IMR-90 (cell line): ENCODE results near the gene MAPRE2. TPM values are rescaled to one million over a fixed set of nuclear protein-coding genes. Genes with fewer than 3 reads are reported as not detected.

ENCODE experiments used
- ATAC-seq: fragments of 200-7000 bp; cut with Tn5 transposase; 2 replicates; pipeline ENCODE4 v1.9.1; 2020; ENCODE audit warnings: low read depth, mild to moderate bottlenecking, moderate library complexity
- BruUV-seq: library from RNA; stranded (reverse); fragments of 400-500 nt; replicated peaks from 2 replicates; lab custom pipeline; 2021; lab: Mats Ljungman, UMichigan
- CTCF ChIA-PET: fragments of 300-600 bp; formaldehyde crosslinking; extraction: SDS; loops from one replicate; lab custom pipeline; 2021; ENCODE audit warnings: antibody characterized with exemption; lab: Yijun Ruan, JAX
- POLR2A ChIA-PET: fragments of 300-600 bp; sonication (Branson Sonifier 250); formaldehyde crosslinking; loops from one replicate; lab custom pipeline; 2022; ENCODE audit warnings: antibody characterized with exemption; ENCODE audit not compliant: unreplicated experiment; lab: Charles Lee
- DNase-seq: peaks from one replicate; pipeline ENCODE4 v3.0.0; 2013
- H2AFZ ChIP-seq: replicated peaks from 2 replicates; pipeline ENCODE3; 2013; ENCODE audit warnings: low read length, mild to moderate bottlenecking; ENCODE audit not compliant: poor library complexity
- H2AK5ac ChIP-seq: 2 replicates; pipeline ENCODE4 v1.6.1; 2013; ENCODE audit warnings: low read depth, low read length, inconsistent platforms
- H2AK9ac ChIP-seq: replicated peaks from 2 replicates; pipeline ENCODE3; 2013; ENCODE audit warnings: mild to moderate bottlenecking, low read depth, low read length, moderate library complexity; ENCODE audit not compliant: poor library complexity
- H2BK120ac ChIP-seq: 2 replicates; pipeline ENCODE4 v1.6.1; 2013; ENCODE audit warnings: low read depth, low read length, inconsistent platforms
- H2BK15ac ChIP-seq: 3 replicates; pipeline ENCODE4 v1.6.1; 2013; ENCODE audit warnings: low read depth, low read length, inconsistent platforms
- H2BK20ac ChIP-seq: 2 replicates; pipeline ENCODE4 v1.6.1; 2013; ENCODE audit warnings: low read depth, mild to moderate bottlenecking, inconsistent platforms, low read length, moderate library complexity
- H2BK5ac ChIP-seq: 2 replicates; pipeline ENCODE4 v1.6.1; 2013; ENCODE audit warnings: mild to moderate bottlenecking, low read depth, low read length, inconsistent platforms; ENCODE audit not compliant: poor library complexity, severe bottlenecking
- H3K14ac ChIP-seq: replicated peaks from 2 replicates; pipeline ENCODE4 v1.6.1; 2013; ENCODE audit warnings: low read depth, low read length, inconsistent platforms
- H3K18ac ChIP-seq: 2 replicates; pipeline ENCODE4 v1.6.1; 2013; ENCODE audit warnings: low read depth, low read length, control low read depth
- H3K23ac ChIP-seq: 2 replicates; pipeline ENCODE4 v1.6.1; 2013; ENCODE audit warnings: low read depth, low read length, inconsistent platforms
- H3K27ac ChIP-seq: 2 replicates; pipeline ENCODE4 v1.5.1; 2013; ENCODE audit warnings: mild to moderate bottlenecking, control low read depth, low read length; ENCODE audit not compliant: insufficient read depth
- H3K27me3 ChIP-seq: 2 replicates; pipeline ENCODE4 v1.6.1; 2013; ENCODE audit warnings: low read length; ENCODE audit not compliant: control insufficient read depth, insufficient read depth
- H3K36me3 ChIP-seq: 2 replicates; pipeline ENCODE4 v1.6.1; 2013; ENCODE audit warnings: low read length, mixed read lengths; ENCODE audit not compliant: control insufficient read depth, insufficient read depth
- H3K4ac ChIP-seq: 2 replicates; pipeline ENCODE4 v1.6.1; 2013; ENCODE audit warnings: low read depth, low read length, inconsistent platforms
- H3K4me1 ChIP-seq: 2 replicates; pipeline ENCODE4 v1.6.1; 2013; ENCODE audit warnings: low read length, mixed read lengths; ENCODE audit not compliant: control insufficient read depth, insufficient read depth
- H3K4me2 ChIP-seq: 2 replicates; pipeline ENCODE4 v1.6.1; 2013; ENCODE audit warnings: low read depth, mild to moderate bottlenecking, control low read depth, low read length, moderate library complexity
- H3K4me3 ChIP-seq: 2 replicates; pipeline ENCODE4 v1.5.1; 2013; ENCODE audit warnings: low read depth, mild to moderate bottlenecking, control low read depth, low read length, moderate library complexity; ENCODE audit not compliant: insufficient read depth
- H3K56ac ChIP-seq: 2 replicates; pipeline ENCODE4 v1.6.1; 2013; ENCODE audit warnings: low read length, inconsistent platforms; ENCODE audit not compliant: insufficient read depth; ENCODE audit errors: extremely low read depth
- H3K79me1 ChIP-seq, 2 experiments: 2 replicates each; pipeline ENCODE4 v1.6.1; 2013; ENCODE audit warnings: low read length in 2 of 2, inconsistent platforms in 1 of 2, low read depth in 1 of 2
- H3K9ac ChIP-seq: 2 replicates; pipeline ENCODE4 v1.6.1; 2013; ENCODE audit warnings: low read depth, low read length, control low read depth
- H3K9me1 ChIP-seq: 2 replicates; pipeline ENCODE4 v1.6.1; 2013; ENCODE audit warnings: low read length, inconsistent platforms; ENCODE audit not compliant: insufficient read depth
- H3K9me3 ChIP-seq: 2 replicates; pipeline ENCODE4 v1.6.1; 2013; ENCODE audit warnings: low read length; ENCODE audit not compliant: control insufficient read depth, insufficient read depth
- H4K20me1 ChIP-seq: 2 replicates; pipeline ENCODE4 v1.6.1; 2013; ENCODE audit warnings: low read length, inconsistent platforms; ENCODE audit not compliant: insufficient read depth
- H4K5ac ChIP-seq: 2 replicates; pipeline ENCODE4 v1.6.1; 2013; ENCODE audit warnings: mild to moderate bottlenecking, low read depth, low read length, control low read depth
- H4K8ac ChIP-seq, 2 experiments: 2 replicates each; pipeline ENCODE4 v1.6.1; 2013; ENCODE audit warnings: low read depth in 2 of 2, low read length in 2 of 2, control low read depth in 1 of 2, inconsistent platforms in 1 of 2
- H4K91ac ChIP-seq: 2 replicates; pipeline ENCODE4 v1.6.1; 2013; ENCODE audit warnings: low read depth, low read length, inconsistent platforms; ENCODE audit not compliant: insufficient read depth
- CEBPB ChIP-seq: IDR thresholded peaks from 2 replicates; pipeline ENCODE4 v1.6.1; 2012; ENCODE audit warnings: low read depth, low read length, improper control_type of control experiment
- ELK1 ChIP-seq: fragments of 150-350 bp; IDR thresholded peaks from 2 replicates; pipeline ENCODE4 v1.6.1; 2016; ENCODE audit warnings: low read depth, mild to moderate bottlenecking, low read length, moderate library complexity, borderline replicate concordance
- MAZ ChIP-seq: IDR thresholded peaks from 2 replicates; pipeline ENCODE4 v1.6.1; 2012; ENCODE audit warnings: low read depth, mild to moderate bottlenecking, low read length, improper control_type of control experiment, moderate library complexity, borderline replicate concordance
- MXI1 ChIP-seq: IDR thresholded peaks from 2 replicates; pipeline ENCODE4 v1.6.1; 2012; ENCODE audit warnings: low read depth, mild to moderate bottlenecking, low read length, moderate library complexity, borderline replicate concordance
- POLR2A ChIP-seq: IDR thresholded peaks from 2 replicates; pipeline ENCODE4 v1.6.1; 2012; ENCODE audit warnings: mild to moderate bottlenecking, low read depth, low read length
- USF2 ChIP-seq: fragments of 150-350 bp; IDR thresholded peaks from 2 replicates; pipeline ENCODE4 v1.6.1; 2017; ENCODE audit warnings: mild to moderate bottlenecking, antibody characterized with exemption, low read length, low read depth
- WGBS, 2 experiments: methylation state at CpG; one replicate each; pipeline versions ENCODE4 v1.1.5 to v1.1.7; 2013; ENCODE audit warnings: missing lambda C conversion rate in 2 of 2; ENCODE audit not compliant: insufficient read length in 1 of 2; ENCODE audit errors: extremely low coverage in 2 of 2; 5-methylcytosine and 5-hydroxymethylcytosine counted together
- dilution Hi-C: fragments of 300-500 bp; cut with HindIII; formaldehyde crosslinking; loops from one replicate; pipeline ENCODE4 v1.14.3; 2018; ENCODE audit warnings: low sequenced_read_pairs; ENCODE audit not compliant: unreplicated experiment
- in situ Hi-C: fragments of 300-500 bp; cut with MboI; formaldehyde crosslinking; loops from 3 replicates; pipeline ENCODE4 v1.14.3; 2019; ENCODE audit warnings: low sequenced_read_pairs, inconsistent platforms, mixed read lengths
- intact Hi-C: fragments of 100-400 bp; cut with micrococcal nuclease; formaldehyde crosslinking; loops from 2 replicates; pipeline ENCODE4 v1.10.0; 2022
- polyA plus RNA-seq, 3 experiments: library from polyadenylated mRNA; depleted of rRNA; stranded (reverse); fragments of >200 nt; gene quantifications; 2 replicates each; pipeline ENCODE4 v1.2.3, GENCODE V29; 2012; ENCODE audit warnings: low replicate concordance in 1 of 3
- total RNA-seq: library from RNA; depleted of rRNA; stranded (reverse); fragments of >200 nt; gene quantifications from 2 replicates; pipeline ENCODE4 v1.2.3, GENCODE V29; 2012

The MAPRE2 gene
- total and polyA plus RNA-seq, 2 of the 4 experiments (the other 2 are of a cell fraction) = 19.6 to 23.8 TPM

GRCh38 chr18:35072616-35073015 lies 31.4 kb downstream of the MAPRE2 start:
- no peak overlapping the region for H4K8ac ChIP-seq
- H3K4me2 ChIP-seq = no peak overlapping the region
- no peak overlapping the region for H2AFZ ChIP-seq
- in situ Hi-C loops (no loop called here), dilution Hi-C loops (no loop called here), intact Hi-C loops (no loop called here)
- DNase-seq = no peak
- no peak overlapping the region for H3K4ac ChIP-seq
- BruUV-seq = no TSS peak
- H3K56ac ChIP-seq = no peak overlapping the region
- no peaks in the 10 kb centered on the region for H4K20me1 ChIP-seq
- no CpG with 5 or more reads among the region's 2 CpGs for WGBS, 2 experiments
- peaks cover 13% of the 10 kb centered on the region; the same call in 1 of the 2 replicates for H3K9me1 ChIP-seq
- no peak overlapping the region for H4K91ac ChIP-seq
- no peaks in the 10 kb centered on the region for H3K9me3 ChIP-seq
- H3K18ac ChIP-seq = no peak overlapping the region
- no peak overlapping the region for H2BK120ac ChIP-seq
- H3K23ac ChIP-seq = no peak overlapping the region
- no peak overlapping the region for H2AK5ac ChIP-seq
- no peak overlapping the region for H3K27ac ChIP-seq
- no peaks in the 10 kb centered on the region for H3K27me3 ChIP-seq
- ChIA-PET CTCF (interaction anchor here (0.8 kb wide), 1 partner anchor 47 kb away, joined by 4 read pairs; no protein-coding TSS in a partner anchor), POLR2A (no interaction called here)
- 0 out of 4 replicates have a peak, but pooled peaks cover 0 to 7% of the 10 kb centered on the region in 2 experiments for H3K79me1 ChIP-seq
- no peak overlapping the region for H3K4me3 ChIP-seq
- no peak overlapping the region for H2BK5ac ChIP-seq
- no peak overlapping the region for H2AK9ac ChIP-seq
- no peaks in the 10 kb centered on the region for H3K36me3 ChIP-seq
- H4K5ac ChIP-seq = no peak overlapping the region
- no peak overlapping the region for H2BK15ac ChIP-seq
- no peak for ATAC-seq
- TF ChIP-seq MAZ (no peak), MXI1 (no peak), CEBPB (no peak), ELK1 (no peak), USF2 (no peak), POLR2A (no peak)
- H2BK20ac ChIP-seq = no peak overlapping the region
- H3K14ac ChIP-seq = no peak overlapping the region
- H3K9ac ChIP-seq = no peak overlapping the region
- H3K4me1 ChIP-seq = peaks cover 3% of the 10 kb centered on the region
